Central memory CD8-positive, alpha-beta T cell (primary cell): ENCODE data around the gene TGM1.

Experiments used
- ATAC-seq: fragments of 150-1000 bp; cut with Tn5 transposase; replicated peaks from 2 replicates; pipeline ENCODE4 v1.10.0; 2022; ENCODE audit warnings: mild to moderate bottlenecking, moderate FRiP score, moderate number of reproducible peaks; ENCODE audit not compliant: poor library complexity, severe bottlenecking; ENCODE audit errors: extremely low read depth
- DNase-seq, 2 donors: peaks; one replicate each; pipeline ENCODE4 v3.0.0; 2021; ENCODE audit warnings: low spot score in 2 of 2
- H3K27ac Mint-ChIP-seq: one replicate; pipeline ENCODE4 v1.8.0; 2022; ENCODE audit warnings: low read depth, mild to moderate bottlenecking, moderate library complexity, mixed read lengths
- H3K27me3 Mint-ChIP-seq: one replicate; pipeline ENCODE4 v1.8.0; 2022; ENCODE audit warnings: mixed read lengths
- H3K36me3 Mint-ChIP-seq: one replicate; pipeline ENCODE4 v1.8.0; 2022; ENCODE audit warnings: mild to moderate bottlenecking, moderate library complexity, mixed read lengths; ENCODE audit not compliant: insufficient read depth
- H3K4me1 Mint-ChIP-seq: one replicate; pipeline ENCODE4 v1.8.0; 2022; ENCODE audit warnings: mixed read lengths
- H3K4me3 Mint-ChIP-seq: one replicate; pipeline ENCODE4 v1.8.0; 2022; ENCODE audit warnings: mild to moderate bottlenecking, moderate library complexity, mixed read lengths
- H3K9me3 Mint-ChIP-seq: one replicate; pipeline ENCODE4 v1.8.0; 2022; ENCODE audit warnings: mixed read lengths

Gene TGM1

GRCh38 chr14:24284501-24285035 is 21.6 kb upstream of the TGM1 start:
- DNase-seq (no peak), ATAC-seq (no peak)
- Mint-ChIP-seq H3K36me3 (no peaks in the 10 kb centered on the region), H3K4me3 (no peak overlapping the region), H3K4me1 (peaks cover under 1% of the 10 kb centered on the region), H3K27ac (peak overlapping the region; percentile 69), H3K9me3 (no peaks in the 10 kb centered on the region), H3K27me3 (no peaks in the 10 kb centered on the region)

- H3K4me1 Mint-ChIP-seq: peaks cover 7% of the 10 kb centered on the region
- H3K27me3 Mint-ChIP-seq: no peaks in the 10 kb centered on the region
- DNase-seq: no peak
- ATAC-seq: no peak
- H3K27ac Mint-ChIP-seq: peak overlapping the region; percentile 69
- H3K9me3 Mint-ChIP-seq: no peaks in the 10 kb centered on the region
- H3K36me3 Mint-ChIP-seq: no peaks in the 10 kb centered on the region
- H3K4me3 Mint-ChIP-seq: no peak overlapping the region
Observed at GRCh38 chr14:24283796-24284460, 21.0 kb upstream of the TGM1 start.

GRCh38 chr14:24282736-24283135 is 19.8 kb upstream of the TGM1 start:
- Mint-ChIP-seq H3K27ac (no peak overlapping the region), H3K4me3 (no peak overlapping the region), H3K36me3 (no peaks in the 10 kb centered on the region), H3K27me3 (no peaks in the 10 kb centered on the region), H3K4me1 (peaks cover 15% of the 10 kb centered on the region), H3K9me3 (no peaks in the 10 kb centered on the region)
- DNase-seq: no peak
- ATAC-seq: no peak

GRCh38 chr14:24281636-24282035 is 18.7 kb upstream of the TGM1 start:
- DNase-seq: no peak
- Mint-ChIP-seq H3K36me3 (no peaks in the 10 kb centered on the region), H3K4me1 (peaks cover 22% of the 10 kb centered on the region), H3K9me3 (no peaks in the 10 kb centered on the region), H3K4me3 (no peak overlapping the region), H3K27me3 (no peaks in the 10 kb centered on the region), H3K27ac (no peak overlapping the region)
- no peak for ATAC-seq

- Mint-ChIP-seq H3K4me1 (peaks cover 23% of the 10 kb centered on the region), H3K9me3 (no peaks in the 10 kb centered on the region), H3K4me3 (no peak overlapping the region), H3K27me3 (no peaks in the 10 kb centered on the region), H3K36me3 (no peaks in the 10 kb centered on the region), H3K27ac (peak overlapping the region; percentile 47)
- ATAC-seq (no peak), DNase-seq (no peak)
Observed at GRCh38 chr14:24280797-24281460, 18.0 kb upstream of the TGM1 start.

GRCh38 chr14:24279301-24280186 is 16.6 kb upstream of the TGM1 start:
- Mint-ChIP-seq H3K4me3 (no peak overlapping the region), H3K27ac (peak overlapping the region; percentile 79), H3K36me3 (no peaks in the 10 kb centered on the region), H3K27me3 (no peaks in the 10 kb centered on the region), H3K4me1 (peaks cover 23% of the 10 kb centered on the region), H3K9me3 (no peaks in the 10 kb centered on the region)
- DNase-seq (no peak), ATAC-seq (peak; percentile 64)

- H3K9me3 Mint-ChIP-seq: no peaks in the 10 kb centered on the region
- DNase-seq (no peak), ATAC-seq (no peak)
- peak overlapping the region; percentile 73 for H3K27ac Mint-ChIP-seq
- H3K27me3 Mint-ChIP-seq: no peaks in the 10 kb centered on the region
- no peak overlapping the region for H3K4me3 Mint-ChIP-seq
- H3K4me1 Mint-ChIP-seq: peaks cover 23% of the 10 kb centered on the region
- no peaks in the 10 kb centered on the region for H3K36me3 Mint-ChIP-seq
Observed at GRCh38 chr14:24278424-24278823, 15.4 kb upstream of the TGM1 start.

GRCh38 chr14:24277606-24278321 is 14.8 kb upstream of the TGM1 start:
- ATAC-seq (no peak), DNase-seq (no peak)
- peak overlapping the region; percentile 73 for H3K27ac Mint-ChIP-seq
- peaks cover 25% of the 10 kb centered on the region for H3K4me1 Mint-ChIP-seq
- H3K27me3 Mint-ChIP-seq: no peaks in the 10 kb centered on the region
- no peaks in the 10 kb centered on the region for H3K9me3 Mint-ChIP-seq
- no peaks in the 10 kb centered on the region for H3K36me3 Mint-ChIP-seq
- no peak overlapping the region for H3K4me3 Mint-ChIP-seq

GRCh38 chr14:24277071-24277470 is 14.1 kb upstream of the TGM1 start:
- Mint-ChIP-seq H3K27me3 (no peaks in the 10 kb centered on the region), H3K9me3 (no peaks in the 10 kb centered on the region), H3K4me1 (peaks cover 32% of the 10 kb centered on the region), H3K4me3 (no peak overlapping the region), H3K27ac (peak overlapping the region; percentile 33), H3K36me3 (no peaks in the 10 kb centered on the region)
- no peak for DNase-seq
- ATAC-seq: no peak

GRCh38 chr14:24274101-24274543 is 11.1 kb upstream of the TGM1 start:
- H3K27ac Mint-ChIP-seq: peak overlapping the region; percentile 2
- no peak for DNase-seq
- H3K4me3 Mint-ChIP-seq: no peak overlapping the region
- H3K27me3 Mint-ChIP-seq: no peaks in the 10 kb centered on the region
- H3K36me3 Mint-ChIP-seq: peaks cover 9% of the 10 kb centered on the region
- no peak for ATAC-seq
- H3K9me3 Mint-ChIP-seq: no peaks in the 10 kb centered on the region
- H3K4me1 Mint-ChIP-seq: peaks cover 42% of the 10 kb centered on the region

GRCh38 chr14:24273422-24273998 is 10.5 kb upstream of the TGM1 start:
- Mint-ChIP-seq H3K4me3 (no peak overlapping the region), H3K27me3 (no peaks in the 10 kb centered on the region)

GRCh38 chr14:24272467-24272866 is 9.5 kb upstream of the TGM1 start:
- Mint-ChIP-seq H3K4me1 (peaks cover 31% of the 10 kb centered on the region), H3K27me3 (no peaks in the 10 kb centered on the region), H3K9me3 (no peaks in the 10 kb centered on the region), H3K4me3 (peak overlapping the region; percentile 94), H3K36me3 (peaks cover 9% of the 10 kb centered on the region), H3K27ac (peak overlapping the region; percentile 87)
- DNase-seq (no peak), ATAC-seq (no peak)

More at GRCh38 chr14:24273422-24273998, 10.5 kb upstream of the TGM1 start:
- DNase-seq (no peak), ATAC-seq (no peak)
- peaks cover 35% of the 10 kb centered on the region for H3K4me1 Mint-ChIP-seq
- H3K9me3 Mint-ChIP-seq: no peaks in the 10 kb centered on the region
- peak overlapping the region; percentile 87 for H3K27ac Mint-ChIP-seq
- H3K36me3 Mint-ChIP-seq: peaks cover 9% of the 10 kb centered on the region
